K562 (cell line): ENCODE measurements around the gene TNF. TPM values are rescaled to one million over a fixed set of nuclear protein-coding genes. Genes with fewer than 3 reads are reported as not detected.

ENCODE experiments used
- ATAC-seq: fragments of 200-7000 bp; cut with Tn5 transposase; 3 replicates; pipeline ENCODE4 v1.9.1; 2020; ENCODE audit warnings: moderate library complexity
- BruUV-seq: library from RNA; stranded (reverse); fragments of 400-500 nt; replicated peaks from 2 replicates; lab custom pipeline; 2021; lab: Mats Ljungman, UMichigan
- CTCF ChIA-PET: fragments of 300-600 bp; formaldehyde crosslinking; extraction: SDS; loops from one replicate; lab custom pipeline; 2021; ENCODE audit warnings: low intra/inter-chr PET ratio; lab: Yijun Ruan, JAX
- POLR2A ChIA-PET: fragments of 300-600, 350-650 bp; sonication (Branson Sonifier 250); formaldehyde crosslinking; extraction: SDS; loops from one replicate; lab custom pipeline; 2021; ENCODE audit warnings: antibody characterized with exemption, inconsistent platforms; lab: Yijun Ruan, JAX
- DNase-seq, 4 experiments: peaks; one replicate each; pipeline versions ENCODE4 v3.0.0 to v3.0.0-alpha.2; 2011 to 2018; ENCODE audit warnings: low spot score in 3 of 4, mixed read lengths in 3 of 4; ENCODE audit errors: extremely low read depth in 1 of 4
- FAIRE-seq: peaks from 2 replicates; lab custom pipeline; 2011; peaks lifted over from hg19 to GRCh38; lab: Jason Lieb, UNC
- H2AFZ ChIP-seq: 2 replicates; pipeline ENCODE4 v1.6.0; 2011; ENCODE audit warnings: low read depth, low read length, control low read depth, inconsistent platforms
- H3K27ac ChIP-seq: fragments of 200-600 bp; 3 replicates; pipeline ENCODE4 v1.8.0; 2011; ENCODE audit warnings: low read depth, mild to moderate bottlenecking, control low read depth, inconsistent platforms, low read length, moderate library complexity, mixed read lengths; ENCODE audit errors: extremely low read depth
- H3K27me3 ChIP-seq, 2 experiments: fragments of 300-600 bp in 1 of 2; 2 replicates in 1 of 2; 3 replicates in 1 of 2; pipeline versions ENCODE4 v1.6.0 to v1.8.0; 2011; ENCODE audit warnings: inconsistent platforms in 2 of 2, low read length in 2 of 2, mild to moderate bottlenecking in 1 of 2, mixed read lengths in 1 of 2, moderate library complexity in 1 of 2; ENCODE audit not compliant: control insufficient read depth in 2 of 2, insufficient read depth in 2 of 2
- H3K36me3 ChIP-seq: fragments of 300-600 bp; 3 replicates; pipeline ENCODE4 v1.8.0; 2011; ENCODE audit warnings: mild to moderate bottlenecking, low read length, inconsistent platforms; ENCODE audit not compliant: control insufficient read depth, insufficient read depth
- H3K4me1 ChIP-seq, 2 experiments: fragments of 200-600 bp in 1 of 2; replicated peaks in 1 of 2; 2 replicates in 1 of 2; 3 replicates in 1 of 2; pipeline versions ENCODE4 v1.5.1 to v1.8.0; 2011; ENCODE audit warnings: inconsistent platforms in 2 of 2, low read length in 2 of 2, mild to moderate bottlenecking in 1 of 2, mixed read lengths in 1 of 2, moderate library complexity in 1 of 2; ENCODE audit not compliant: control insufficient read depth in 2 of 2, insufficient read depth in 2 of 2
- H3K4me2 ChIP-seq: 2 replicates; pipeline ENCODE4 v1.6.1; 2011; ENCODE audit warnings: low read length, control low read depth, inconsistent platforms, mixed read lengths; ENCODE audit not compliant: insufficient read depth
- H3K4me3 ChIP-seq: fragments of 200-600 bp; sonication (generic), shearing (Covaris generic); 2 replicates; pipeline ENCODE4 v1.5.1; 2016; ENCODE audit warnings: control low read depth, inconsistent platforms
- H3K79me2 ChIP-seq: fragments of 200-600 bp; 3 replicates; pipeline ENCODE4 v1.8.0; 2011; ENCODE audit warnings: low read length, inconsistent platforms; ENCODE audit not compliant: control insufficient read depth, insufficient read depth
- H3K9ac ChIP-seq, 2 experiments: 2 replicates each; pipeline versions ENCODE4 v1.6.0 to v1.6.1; 2011; ENCODE audit warnings: low read depth in 2 of 2, low read length in 2 of 2, control low read depth in 1 of 2, inconsistent platforms in 1 of 2, mild to moderate bottlenecking in 1 of 2, mixed read lengths in 1 of 2; ENCODE audit not compliant: insufficient read depth in 1 of 2
- H3K9me1 ChIP-seq: one replicate; pipeline ENCODE4 v1.6.0; 2011; ENCODE audit warnings: inconsistent platforms, mild to moderate bottlenecking, low read length, moderate library complexity; ENCODE audit not compliant: control insufficient read depth, insufficient read depth
- H3K9me3 ChIP-seq: replicated peaks from 2 replicates; pipeline ENCODE4 v1.5.1; 2011; ENCODE audit warnings: low read depth, low read length, inconsistent platforms; ENCODE audit not compliant: control insufficient read depth, insufficient read depth
- H4K20me1 ChIP-seq: replicated peaks from 2 replicates; pipeline ENCODE4 v1.6.1; 2011; ENCODE audit warnings: low read length, inconsistent platforms, mixed read lengths; ENCODE audit not compliant: control insufficient read depth, insufficient read depth
- HDGF ChIP-seq: fragments of 450-650 bp; IDR thresholded peaks from 2 replicates; pipeline ENCODE4 v1.6.1; 2016
- ZBTB43 ChIP-seq: sonication (generic); formaldehyde crosslinking; IDR thresholded peaks from 2 replicates; pipeline ENCODE4 v1.8.0; 2023; ENCODE audit warnings: mild to moderate bottlenecking, missing genetic modification reagents
- WGBS: fragments of 100-300 bp; shearing (Covaris generic); methylation state at CpG from one replicate; pipeline ENCODE4 v1.1.6; 2016; ENCODE audit warnings: low coverage, mixed read lengths; ENCODE audit not compliant: insufficient coverage; ENCODE audit errors: missing lambda C conversion rate; 5-methylcytosine and 5-hydroxymethylcytosine counted together
- in situ Hi-C: fragments of 300-500 bp; cut with MboI; formaldehyde crosslinking; loops from 4 replicates; pipeline ENCODE4 v1.15.0; 2018; ENCODE audit warnings: inconsistent platforms, mixed read lengths
- intact Hi-C: fragments of 100-400 bp; cut with micrococcal nuclease; formaldehyde crosslinking; loops from 2 replicates; pipeline ENCODE4 v1.14.2; 2022
- polyA plus RNA-seq, 8 experiments: library from polyadenylated mRNA; depleted of rRNA in 4 of 8; stranded (reverse) in 5 of 8; unstranded in 3 of 8; fragments of >200 nt; fragmentation: Nextera tagmentation in 2 of 8; fragmentation: Illumina TruSeq in 1 of 8; extraction: Ambion mirVana in 2 of 8; extraction: Trizol in 1 of 8; gene quantifications; 2 replicates each; pipeline versions ENCODE4 v1.2.1 to v1.2.3, GENCODE V29; 2011 to 2014; ENCODE audit warnings: inconsistent platforms in 1 of 8, missing spikeins in 1 of 8
- total RNA-seq, 7 experiments: library from RNA; depleted of rRNA in 6 of 7; stranded (reverse); fragments of >200 nt in 6 of 7; fragmentation: Illumina TruSeq in 2 of 7; extraction: Trizol in 2 of 7; gene quantifications; 2 replicates each; pipeline versions ENCODE4 v1.2.1 to v1.2.3, GENCODE V29; 2011 to 2021; ENCODE audit warnings: low replicate concordance in 1 of 7

Gene TNF
- total and polyA plus RNA-seq, 9 of the 15 experiments (the other 6 are each of a cell fraction or from before 2014, with no cell fraction given): 0.08 to 0.40 TPM; not detected in 7

- Histone ChIP-seq H3K27ac (no peak overlapping the region), H3K4me2 (no peak overlapping the region), H3K9ac (peak overlapping the region in 1 of 2 experiments; percentile 6; a peak in 1 of 4 replicates), H3K9me3 (no peaks in the 10 kb centered on the region), H4K20me1 (no peaks in the 10 kb centered on the region), H3K79me2 (no peaks in the 10 kb centered on the region; the same call in 2 of the 3 replicates), H3K4me1 (peaks cover 34 to 36% of the 10 kb centered on the region in 2 experiments), H3K4me3 (no peak overlapping the region), H3K27me3 (no peaks in the 10 kb centered on the region), H3K9me1 (no peaks in the 10 kb centered on the region), H2AFZ (peak overlapping the region; percentile 58), H3K36me3 (no peaks in the 10 kb centered on the region)
- TF ChIP-seq ZBTB43 (CRISPR knock-in tag) (0 out of 2 replicates have a peak, but pooled peaks have one; percentile 24), HDGF (no peak)
- no peak for DNase-seq
- 69% methylated on average over 7 of the region's 8 CpGs for WGBS
- FAIRE-seq: no peak
- no TSS peak for BruUV-seq
- in situ Hi-C loops: no loop called here
- POLR2A ChIA-PET: interaction anchor here (0.6 kb wide), 1 partner anchor 76 kb away, joined by 5 read pairs; no protein-coding TSS in a partner anchor
- no peak; the same call in 2 of the 3 replicates for ATAC-seq
- intact Hi-C loops: no loop called here
- CTCF ChIA-PET: no interaction called here
Observed at GRCh38 chr6:31614075-31614619, 38.8 kb downstream of the TNF start.
